Tibial artery (tissue), 4 donors: ENCODE measurements around the gene SLCO3A1.

Source experiments
- DNase-seq, 2 donors: peaks; one replicate each; pipeline ENCODE4 v3.0.0-alpha.2; 2019
- H3K27ac ChIP-seq, 2 donors: fragments of 200-600 bp; sonication (generic) in 1 of 2; 1 replicate in 1 of 2; 2 replicates in 1 of 2; pipeline ENCODE4 v1.5.1; 2018 to 2019; ENCODE audit warnings: mild to moderate bottlenecking in 1 of 2
- H3K27me3 ChIP-seq, 2 donors: fragments of 200-600 bp; sonication (generic) in 1 of 2; one replicate each; pipeline versions ENCODE4 v1.5.1 to v1.6.0; 2016 to 2019
- H3K36me3 ChIP-seq, 3 donors: fragments of 200-600 bp; sonication (generic) in 2 of 3; one replicate each; pipeline ENCODE4 v1.5.1; 2016 to 2019; ENCODE audit warnings: mild to moderate bottlenecking in 2 of 3
- H3K4me1 ChIP-seq, 4 donors: fragments of 200-600 bp; sonication (generic) in 2 of 4; 1 replicate in 3 of 4; 2 replicates in 1 of 4; pipeline ENCODE4 v1.5.1; 2016 to 2019
- H3K4me3 ChIP-seq, 2 donors: fragments of 200-600 bp; sonication (generic) in 1 of 2; 1 replicate in 1 of 2; 2 replicates in 1 of 2; pipeline ENCODE4 v1.5.1; 2018 to 2019; ENCODE audit warnings: mild to moderate bottlenecking in 2 of 2
- H3K9me3 ChIP-seq, 3 donors: fragments of 200-600 bp; sonication (generic) in 1 of 3; one replicate each; pipeline ENCODE4 v1.5.1; 2016 to 2019
- CTCF ChIP-seq, 2 experiments: fragments of 200-600 bp in 1 of 2; fragments of 450-650 bp in 1 of 2; IDR thresholded peaks; one replicate each; pipeline ENCODE4 v1.5.1; 2017 to 2019; ENCODE audit warnings: antibody characterized with exemption in 2 of 2, mild to moderate bottlenecking in 1 of 2, moderate library complexity in 1 of 2
- intact Hi-C: fragments of 100-400 bp; cut with DNase I; formaldehyde crosslinking; loops from one replicate; pipeline ENCODE4 v1.15.0; 2023; ENCODE audit warnings: low total_unique reads

The SLCO3A1 gene

GRCh38 chr15:91896341-91897055, 43.0 kb downstream of the SLCO3A1 start:
- Histone ChIP-seq H3K4me1 (peaks cover 0 to 4% (median 0%) of the 10 kb centered on the region in 4 donors), H3K4me3 (no peak overlapping the region), H3K36me3 (no peaks in the 10 kb centered on the region), H3K27ac (no peak overlapping the region), H3K27me3 (no peaks in the 10 kb centered on the region), H3K9me3 (peaks cover under 1 to 5% (median 1%) of the 10 kb centered on the region in 3 donors)
- no peak for TF ChIP-seq CTCF (IDR thresholded peaks at IDR 0.05)
- no peak for DNase-seq
- intact Hi-C loops, result no loop called here

- Histone ChIP-seq H3K4me1 (peaks cover 0 to 4% (median 0%) of the 10 kb centered on the region in 4 donors), H3K4me3 (no peak overlapping the region), H3K27ac (no peak overlapping the region), H3K36me3 (no peaks in the 10 kb centered on the region), H3K9me3 (peaks cover 2 to 15% (median 10%) of the 10 kb centered on the region in 3 donors), H3K27me3 (no peaks in the 10 kb centered on the region)
- TF ChIP-seq CTCF (IDR thresholded peaks at IDR 0.05), result no peak
- DNase-seq, result no peak
- intact Hi-C loops, result no loop called here
Observed at GRCh38 chr15:91897585-91898372, 44.3 kb downstream of the SLCO3A1 start.

DNA sequence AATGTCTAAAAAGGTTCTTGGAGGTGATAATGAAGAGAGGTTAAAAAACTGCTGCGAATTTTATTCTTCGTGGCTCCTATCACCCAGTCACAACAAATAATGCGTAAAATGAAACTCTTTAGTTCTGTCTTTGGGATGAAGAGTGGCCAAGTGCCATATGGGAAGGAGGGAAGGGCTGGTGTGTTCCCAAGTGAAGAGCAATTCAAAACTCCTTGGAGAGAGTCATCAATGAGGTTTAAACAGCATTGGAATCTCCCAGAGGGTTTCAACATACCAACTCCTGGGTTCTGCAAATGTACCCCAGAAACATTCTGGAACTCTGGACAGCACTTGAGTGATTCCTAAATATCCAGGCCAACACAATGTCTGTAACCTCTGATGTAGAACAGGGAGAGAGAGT, 45.3 kb downstream of the SLCO3A1 start:
- Histone ChIP-seq H3K27ac (no peak overlapping the region), H3K9me3 (peaks cover 2 to 15% (median 10%) of the 10 kb centered on the region in 3 donors), H3K4me3 (no peak overlapping the region), H3K4me1 (peaks cover 0 to 4% (median 0%) of the 10 kb centered on the region in 4 donors), H3K27me3 (no peaks in the 10 kb centered on the region), H3K36me3 (no peaks in the 10 kb centered on the region)
- intact Hi-C loops, result no loop called here
- no peak for DNase-seq
- TF ChIP-seq CTCF (IDR thresholded peaks at IDR 0.05), result no peak

- DNase-seq, result no peak
- H3K36me3 ChIP-seq, result no peaks in the 10 kb centered on the region
- TF ChIP-seq CTCF (IDR thresholded peaks at IDR 0.05), result no peak
- no peak overlapping the region for H3K4me3 ChIP-seq
- no peak overlapping the region for H3K27ac ChIP-seq
- intact Hi-C loops, result no loop called here
- no peaks in the 10 kb centered on the region for H3K27me3 ChIP-seq
- no peaks in the 10 kb centered on the region for H3K4me1 ChIP-seq
- peaks cover 2 to 15% (median 10%) of the 10 kb centered on the region in 3 donors for H3K9me3 ChIP-seq
Observed at GRCh38 chr15:91904942-91905341, 51.4 kb downstream of the SLCO3A1 start.

- Histone ChIP-seq H3K27me3 (no peaks in the 10 kb centered on the region), H3K4me1 (no peaks in the 10 kb centered on the region), H3K36me3 (no peaks in the 10 kb centered on the region), H3K4me3 (no peak overlapping the region), H3K9me3 (no peaks in the 10 kb centered on the region), H3K27ac (no peak overlapping the region)
- intact Hi-C loops, result no loop called here
- DNase-seq, result no peak
- no peak for TF ChIP-seq CTCF (IDR thresholded peaks at IDR 0.05)
Observed at GRCh38 chr15:91908391-91908790, 54.9 kb downstream of the SLCO3A1 start.
